HG03469 (cell line): ENCODE data around the gene ARSB.
"Not testable (repeated sequence)": the region's sequence is repeated elsewhere in the genome, so short reads cannot be mapped to it uniquely, and the experiment has no call there.

ENCODE experiments used
- ATAC-seq: cut with Tn5 transposase; IDR thresholded peaks from one replicate; pipeline ENCODE4 v1.9.1; 2021; ENCODE audit warnings: mild to moderate bottlenecking, moderate library complexity, moderate number of reproducible peaks; ENCODE audit not compliant: unreplicated experiment

The ARSB gene

DNA sequence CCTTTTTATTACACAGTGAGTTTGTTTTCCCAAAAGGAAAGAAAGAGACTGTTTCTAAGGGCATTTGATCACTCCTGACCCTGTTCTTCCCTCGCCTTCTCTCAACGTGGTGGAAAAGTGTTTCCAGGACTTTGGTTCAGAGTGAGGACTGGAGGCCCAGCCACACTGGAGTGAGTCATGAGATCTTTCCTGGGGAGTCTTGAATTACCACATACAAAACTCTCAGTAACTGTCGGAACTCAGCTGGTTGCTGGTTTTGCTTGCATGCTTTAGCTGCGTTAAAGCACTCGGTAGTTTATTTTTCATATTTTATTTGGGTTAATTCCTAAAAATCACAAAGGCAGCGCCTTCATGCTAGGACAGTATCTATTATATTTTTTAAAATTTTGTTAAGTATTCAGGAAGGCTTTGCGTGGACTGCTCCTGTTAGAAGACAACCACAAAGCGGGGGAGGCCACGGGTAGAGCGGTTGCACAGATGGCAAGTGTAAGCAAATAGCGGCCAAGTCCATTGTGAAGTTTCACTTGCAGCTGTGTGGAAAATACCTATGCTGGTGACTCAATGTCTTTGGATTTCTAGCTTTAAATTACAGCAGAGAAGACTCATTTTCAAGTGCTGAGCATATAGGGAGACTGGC is 77.7 kb downstream of the ARSB start:
- no peak for ATAC-seq

DNA sequence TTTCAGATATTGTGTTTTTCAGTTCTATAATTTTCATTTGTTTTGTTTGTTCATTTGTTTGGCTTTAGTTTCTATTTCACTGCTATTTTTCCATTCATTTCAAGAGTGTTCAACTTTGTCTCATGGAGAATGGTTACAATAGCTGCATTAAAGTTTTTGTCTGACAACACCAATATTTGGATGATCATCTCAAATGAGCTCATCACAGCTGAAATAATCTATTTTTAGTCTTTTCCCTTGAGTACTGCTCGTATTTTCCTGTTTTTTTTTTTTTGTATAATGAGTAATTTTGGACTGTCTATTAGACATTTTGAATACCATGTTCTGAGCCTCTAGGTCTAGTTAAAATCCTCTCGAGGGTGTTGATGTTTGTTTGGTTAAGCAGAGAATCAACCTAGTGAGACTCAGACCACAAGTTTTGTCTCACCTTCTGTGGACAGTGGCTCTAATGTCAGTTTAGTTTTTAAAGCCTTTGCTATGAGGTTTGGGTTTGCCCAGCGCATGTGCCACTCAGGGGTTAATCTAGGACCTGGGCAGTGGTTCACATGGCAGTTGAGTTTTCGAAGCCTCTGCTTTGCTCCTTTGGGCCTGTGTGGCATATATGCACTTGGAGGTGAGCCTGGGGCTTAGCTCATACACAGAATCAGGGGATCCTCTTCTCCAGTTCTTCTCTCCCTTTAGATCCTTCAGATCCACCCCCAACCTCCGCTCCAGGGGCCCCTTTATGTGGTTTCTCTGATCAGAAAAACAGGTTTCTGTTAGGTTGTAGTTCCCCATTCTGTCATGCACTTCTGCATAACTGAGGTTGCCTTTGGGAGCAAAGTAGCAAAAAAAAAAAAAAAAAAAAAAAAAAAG is 79.8 kb downstream of the ARSB start:
- peak; percentile 39 for ATAC-seq

DNA sequence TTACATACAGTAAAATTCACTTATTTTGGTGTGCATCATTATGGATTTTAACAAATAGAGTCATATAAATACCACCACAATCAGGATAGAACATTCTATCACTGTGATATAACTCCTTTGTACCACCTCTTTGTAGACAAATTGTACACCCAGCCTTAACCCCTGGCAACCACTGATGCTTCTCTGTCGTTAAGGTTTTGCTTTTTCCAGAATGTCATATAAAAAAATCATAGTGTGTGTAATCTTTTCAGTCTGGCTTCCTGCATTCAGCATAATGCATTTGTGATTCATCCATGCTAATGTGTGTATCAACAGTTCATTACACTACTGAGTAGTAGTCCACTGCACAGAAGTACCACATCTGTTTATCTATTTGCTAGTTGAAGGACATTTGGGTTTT is 81.2 kb downstream of the ARSB start:
- no peak for ATAC-seq

DNA sequence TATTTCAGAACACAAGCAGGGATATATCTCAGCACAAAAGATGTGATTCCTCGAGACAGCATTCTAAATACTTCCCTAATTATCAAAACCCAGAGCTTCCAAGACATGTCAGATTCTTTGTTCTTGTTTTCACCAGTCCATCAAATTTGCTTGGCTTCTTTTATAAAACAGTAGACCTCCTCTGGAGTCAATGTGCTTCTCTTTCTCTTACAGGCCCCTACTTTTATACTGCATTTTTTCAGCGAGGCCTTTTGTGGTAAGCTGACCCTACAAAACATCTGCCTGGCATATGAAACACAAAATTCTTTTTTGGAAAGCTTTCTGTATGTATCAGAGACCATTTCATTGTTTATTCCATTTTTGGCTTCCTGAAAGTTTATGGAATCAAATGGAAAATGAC is 81.8 kb downstream of the ARSB start:
- no peak for ATAC-seq

DNA sequence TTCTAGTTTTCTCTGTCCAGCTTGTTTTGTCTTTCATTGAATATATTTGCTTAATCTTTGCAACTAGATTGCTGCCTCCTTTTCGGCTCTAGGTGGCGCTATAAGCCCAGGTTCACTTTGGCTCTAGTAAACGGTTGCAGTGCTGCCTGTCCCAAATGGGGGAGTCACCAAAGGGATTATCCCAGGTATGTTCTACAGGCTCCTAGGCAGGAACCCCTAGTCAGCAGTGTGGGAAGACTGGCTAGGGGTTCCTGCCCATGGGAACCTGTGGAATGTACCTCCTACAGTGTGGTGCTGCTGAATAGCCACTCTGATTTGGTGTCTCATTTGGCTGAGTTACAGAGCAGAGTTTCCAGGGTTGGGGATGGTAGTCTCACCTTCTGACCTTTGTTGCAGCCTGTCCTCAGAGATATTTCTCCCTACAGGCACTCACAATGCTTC is 85.2 kb downstream of the ARSB start:
- no peak for ATAC-seq

DNA sequence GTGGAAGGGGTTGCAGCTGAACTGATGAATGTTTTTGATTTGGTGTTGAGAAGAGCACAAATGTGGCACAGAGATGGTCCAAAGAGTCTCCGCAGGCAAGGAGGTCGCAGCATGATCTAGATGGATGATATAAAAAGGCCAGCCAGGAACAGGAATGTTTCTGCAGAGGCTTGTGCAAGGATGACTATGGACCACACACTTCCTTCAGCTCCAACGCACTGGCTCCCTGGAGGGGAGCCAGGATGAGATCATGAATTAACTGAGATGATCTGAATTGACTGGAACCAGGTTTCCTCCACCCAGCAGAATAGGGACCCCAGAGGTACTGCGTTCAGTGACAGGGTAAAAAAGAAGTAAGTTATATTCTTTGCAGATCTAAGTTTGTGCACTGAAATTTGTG is 89.0 kb downstream of the ARSB start:
- no peak for ATAC-seq

DNA sequence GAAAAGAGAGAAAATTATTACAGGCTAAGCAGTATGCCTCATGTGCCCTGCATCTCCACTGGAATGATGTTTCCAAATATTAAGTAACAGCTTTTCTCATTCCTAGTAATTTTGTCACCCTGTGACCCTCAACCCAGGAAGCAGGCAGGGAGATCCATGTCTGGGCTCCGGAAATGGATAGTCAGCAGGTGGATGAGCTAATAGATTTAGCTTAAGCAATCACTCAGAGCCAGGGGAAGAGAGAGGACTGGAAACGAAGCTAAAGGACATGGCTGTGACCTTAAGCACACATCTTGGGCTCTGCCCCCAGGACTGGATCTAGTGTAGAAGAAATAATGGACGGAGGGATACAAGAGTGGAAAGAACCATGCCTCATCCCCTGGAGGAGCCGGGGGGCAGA is 89.5 kb downstream of the ARSB start:
- no peak for ATAC-seq

DNA sequence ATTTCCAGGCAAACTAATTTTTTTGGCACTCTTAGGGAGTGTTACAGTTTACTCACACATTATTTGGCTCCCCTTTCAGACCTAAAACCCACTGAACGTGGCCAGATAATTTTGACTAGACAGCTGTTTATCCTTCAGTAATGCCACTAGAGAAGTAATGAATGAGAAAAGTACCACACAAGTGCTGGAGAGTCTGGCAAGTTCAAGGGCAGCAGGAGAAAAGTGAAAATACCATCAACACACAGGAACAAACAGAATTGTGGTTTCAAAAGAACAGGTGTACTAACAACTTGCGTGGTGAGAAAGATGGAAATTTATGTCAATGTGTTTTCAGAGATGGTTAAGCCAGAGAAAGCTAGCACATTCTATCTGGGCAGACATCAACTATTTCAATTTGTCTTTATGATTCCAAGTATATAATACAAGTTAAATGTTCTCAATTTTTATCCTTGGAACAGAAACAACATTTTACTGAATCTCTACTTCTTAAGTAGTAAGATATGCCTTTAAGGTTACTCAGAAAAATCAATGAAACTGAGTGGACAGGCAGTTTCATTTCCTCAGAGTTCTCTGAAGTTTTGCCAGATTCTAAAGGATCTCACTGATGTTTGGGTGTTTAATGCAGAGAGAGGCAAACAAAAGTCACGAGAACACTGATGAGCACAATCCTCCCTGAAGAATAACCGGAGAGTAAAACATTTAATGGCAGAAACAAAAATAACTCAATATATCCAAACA is 91.0 kb downstream of the ARSB start:
- ATAC-seq, result no peak

DNA sequence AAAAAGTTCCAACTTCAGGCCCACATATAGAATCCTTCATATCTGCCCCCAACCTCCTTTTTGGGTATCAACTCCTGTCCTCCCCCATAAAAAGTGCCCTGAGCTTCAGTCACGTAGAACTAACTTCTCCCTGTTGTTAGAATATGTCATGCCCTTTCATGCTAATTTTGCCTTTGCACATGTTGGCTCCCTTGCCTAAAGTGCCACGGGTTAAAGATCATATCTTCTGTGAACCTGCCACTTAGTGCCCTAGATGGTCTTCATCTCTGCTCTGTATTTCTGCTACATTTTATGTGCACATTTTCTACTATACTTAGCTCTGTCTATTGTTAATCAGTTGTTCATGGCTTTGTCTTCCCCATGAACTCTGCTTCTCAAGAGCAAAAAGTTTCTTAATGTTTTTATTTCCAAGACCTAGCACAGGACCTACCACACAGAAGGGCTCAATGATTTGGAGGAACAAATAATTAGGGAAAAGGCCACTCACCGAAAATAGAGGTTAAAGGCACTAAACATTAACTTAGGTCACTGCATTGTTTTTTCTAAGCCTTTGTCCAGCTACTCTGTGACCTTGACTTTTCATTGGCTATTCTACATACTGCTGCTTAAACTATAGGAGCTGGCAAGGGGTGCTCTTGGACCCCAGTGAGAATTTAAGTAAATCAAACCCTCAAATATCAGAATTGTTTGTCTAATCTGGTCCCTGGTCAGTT is 94.3 kb downstream of the ARSB start:
- ATAC-seq, result no peak

DNA sequence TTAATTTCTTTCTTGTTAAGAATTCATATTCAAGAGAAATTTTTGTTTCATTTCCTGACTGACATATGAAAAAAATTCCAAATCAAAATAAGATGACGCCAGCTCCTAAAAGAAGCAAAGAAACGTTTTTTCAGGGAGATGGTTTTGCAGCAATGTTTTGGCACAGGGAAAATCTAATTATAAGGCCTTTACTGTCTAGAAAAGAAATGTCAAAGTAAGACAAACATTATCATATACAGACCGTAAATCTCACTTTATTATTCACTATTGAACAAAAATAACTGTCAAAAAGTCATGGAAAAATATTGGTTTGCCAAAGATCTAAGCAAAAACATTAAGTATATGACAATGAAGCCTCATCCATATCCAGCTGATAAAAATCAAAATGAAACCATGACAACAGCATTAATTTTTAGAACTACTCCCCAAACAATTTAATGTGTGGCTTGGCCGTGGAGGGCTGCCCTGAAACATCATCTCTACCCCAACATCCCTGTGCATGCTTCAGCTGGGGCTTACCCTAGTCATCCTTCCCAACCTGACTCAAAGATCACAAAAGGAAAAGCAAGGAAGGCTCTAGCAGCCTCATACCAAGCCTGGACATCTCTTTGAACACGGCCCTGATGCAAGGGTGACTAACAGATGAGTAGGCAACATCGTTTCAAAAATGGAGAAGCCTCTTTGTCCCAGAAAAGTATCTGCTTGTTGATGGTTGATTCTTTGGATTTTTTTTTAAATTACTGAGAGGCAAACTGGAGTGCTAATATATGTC is 95.6 kb downstream of the ARSB start:
- no peak for ATAC-seq

DNA sequence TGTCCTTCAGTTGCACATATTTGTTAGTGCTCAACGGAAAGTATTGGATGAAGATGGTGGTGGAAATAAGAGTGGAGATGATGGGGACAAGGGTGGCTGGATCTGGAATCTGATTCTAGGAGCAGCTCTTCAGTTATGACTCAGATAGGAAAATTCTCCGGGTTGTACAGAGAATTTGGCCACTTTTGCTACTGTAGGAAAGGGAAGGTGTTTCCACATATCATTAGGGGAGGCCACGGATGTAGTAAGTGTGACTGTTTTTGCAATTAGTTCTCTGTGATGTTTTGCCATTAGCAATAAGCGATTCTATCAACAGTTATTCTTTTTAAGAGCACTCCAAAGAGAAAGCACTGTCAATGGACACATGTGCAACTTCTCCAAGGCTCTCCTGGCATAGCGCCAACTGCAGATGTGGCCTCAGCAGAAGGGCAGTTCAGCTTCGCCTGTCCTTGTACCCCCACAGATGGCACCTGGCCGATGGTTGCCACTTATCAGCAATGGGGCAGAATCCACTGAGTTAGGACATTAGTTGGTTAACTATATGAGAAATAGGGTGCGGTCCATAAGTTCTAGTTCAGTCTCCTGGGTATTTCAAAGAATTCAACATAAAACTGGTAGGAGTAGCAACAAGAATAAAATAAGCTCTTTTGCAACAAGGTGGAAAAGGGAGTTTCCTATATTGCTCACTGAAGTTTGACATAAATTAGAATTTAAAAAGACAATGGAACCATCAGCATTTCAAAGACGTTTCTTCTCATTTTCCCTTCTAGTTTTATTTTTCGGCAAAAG is 96.3 kb downstream of the ARSB start:
- ATAC-seq, result no peak

DNA sequence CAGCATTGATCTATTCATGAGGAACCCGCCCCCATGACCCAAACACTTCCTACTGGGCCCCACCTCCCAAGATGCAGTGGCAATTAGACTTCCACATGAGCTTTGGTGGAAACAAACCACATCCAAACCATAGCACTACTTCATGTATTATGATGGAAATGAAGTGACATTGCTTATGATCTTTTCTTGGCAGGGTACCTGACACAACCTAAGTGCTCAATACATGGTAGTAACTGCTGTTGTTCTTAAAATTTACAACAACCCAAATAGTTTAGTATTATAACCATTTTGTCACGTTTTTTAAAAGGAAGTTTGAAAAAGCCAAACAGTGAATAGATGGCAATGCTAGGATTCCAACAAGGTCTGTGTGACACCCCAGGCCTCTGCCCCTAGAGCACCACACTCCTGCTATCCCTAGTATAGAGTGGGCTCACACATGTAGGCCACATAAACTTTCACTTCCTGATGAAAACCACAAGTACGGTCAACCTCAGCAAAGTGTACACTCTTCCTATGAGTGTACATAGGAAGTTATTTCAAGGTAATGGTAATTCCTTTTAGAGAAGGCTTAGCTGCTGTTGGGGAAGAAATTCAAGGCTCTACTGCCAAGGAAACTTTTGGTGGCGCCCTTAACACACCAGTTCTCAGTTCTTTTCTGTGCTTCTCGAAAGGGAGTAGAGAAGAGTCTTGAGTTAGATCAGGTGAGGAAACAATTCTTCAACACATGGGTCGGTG is 97.6 kb downstream of the ARSB start:
- ATAC-seq, result peak; percentile 95

DNA sequence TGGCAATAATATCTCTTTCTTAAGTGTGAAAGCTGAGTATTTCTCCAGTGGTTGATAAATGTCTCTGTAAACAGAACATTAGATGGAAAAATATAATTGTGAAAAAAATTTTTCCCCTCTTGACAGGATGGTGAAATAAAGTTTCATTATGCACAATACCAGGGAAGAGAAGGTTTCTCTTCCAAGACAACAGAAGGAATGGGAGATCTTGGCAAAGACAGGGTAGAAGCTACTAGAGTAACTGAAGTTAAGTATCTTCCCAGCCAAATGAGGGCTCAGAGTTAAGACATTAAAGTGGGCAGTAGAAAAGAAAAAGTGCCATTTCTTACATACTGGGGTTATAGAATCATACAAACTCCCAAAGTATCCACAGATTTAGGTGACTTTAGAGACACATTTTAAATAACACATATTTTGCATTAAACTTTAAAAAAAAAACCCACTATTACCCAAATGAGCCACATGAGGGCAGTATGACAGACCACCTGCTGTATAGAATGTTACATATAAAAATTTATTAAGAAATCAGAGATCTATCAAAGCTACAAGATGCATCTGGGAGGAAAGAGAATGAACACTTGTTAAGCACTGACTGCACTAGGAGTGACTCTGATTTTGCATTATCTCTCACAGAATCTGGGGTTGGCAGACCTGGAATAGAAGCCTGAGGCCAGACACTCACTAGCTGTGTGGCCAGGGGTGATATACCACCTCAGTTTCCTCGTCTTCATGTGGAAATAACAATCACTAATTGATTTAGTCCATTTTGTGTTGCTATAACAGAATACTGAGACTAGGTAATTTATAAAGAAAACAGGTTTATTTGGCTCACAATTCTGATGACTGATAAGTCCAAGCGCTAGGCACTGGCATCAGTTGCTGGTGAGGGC is 98.5 kb downstream of the ARSB start:
- ATAC-seq, result no peak

DNA sequence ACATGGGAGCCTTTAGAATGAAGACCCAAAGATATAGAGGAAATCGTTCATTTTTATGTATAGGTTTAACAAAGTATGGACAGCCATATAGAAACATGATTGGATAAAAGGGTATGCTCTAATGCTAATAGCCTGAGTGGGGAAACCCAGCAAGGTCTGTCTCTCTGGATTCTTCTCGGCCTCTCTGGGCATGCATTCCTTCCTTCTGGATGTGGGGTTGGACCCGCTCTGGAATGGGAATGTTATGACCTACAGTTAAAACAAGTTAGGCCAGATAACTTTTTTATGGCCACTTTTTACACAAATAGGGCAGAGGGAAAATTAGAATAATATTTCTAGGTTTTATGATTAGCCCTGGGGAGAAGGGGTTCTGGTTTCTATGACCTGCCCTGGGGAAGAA is 103.2 kb downstream of the ARSB start:
- no peak for ATAC-seq

DNA sequence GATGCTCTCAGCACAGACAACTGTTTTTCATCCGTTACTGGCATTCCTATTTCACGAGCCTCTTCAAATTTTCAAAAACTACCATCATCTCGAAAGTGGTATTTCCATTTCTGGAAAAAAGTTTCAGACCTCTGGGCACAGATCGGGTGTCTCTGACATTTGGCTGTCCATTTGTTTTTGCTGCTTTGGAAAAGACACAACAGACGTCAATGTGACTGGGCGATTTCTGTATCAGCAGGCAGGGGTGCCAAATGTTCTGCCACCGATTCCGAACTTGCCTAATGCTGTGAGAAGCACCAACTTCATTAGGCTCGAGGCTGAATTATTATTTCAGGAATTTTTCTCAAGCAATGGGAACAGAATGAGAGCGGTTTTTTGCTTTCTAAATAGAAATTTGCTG is 105.6 kb downstream of the ARSB start:
- no peak for ATAC-seq

DNA sequence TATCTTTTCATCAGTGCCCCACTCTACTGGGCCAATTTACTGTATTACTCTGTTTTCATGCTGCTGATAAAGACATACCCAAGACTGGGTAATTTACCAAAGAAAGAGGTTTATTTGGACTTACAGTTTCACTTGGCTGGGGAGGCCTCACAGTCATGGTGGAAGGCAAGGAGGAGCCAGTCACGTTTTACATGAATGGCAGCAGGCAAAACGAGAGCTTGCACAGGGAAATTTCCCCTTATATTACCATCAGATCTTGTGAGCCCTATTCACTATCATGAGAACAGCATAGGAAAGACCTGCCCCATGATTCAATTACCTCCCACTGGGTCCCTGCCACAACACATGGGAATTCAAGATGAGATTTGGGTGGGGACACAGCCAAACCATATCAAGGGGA is 119.0 kb downstream of the ARSB start:
- not testable (repeated sequence) for ATAC-seq

DNA sequence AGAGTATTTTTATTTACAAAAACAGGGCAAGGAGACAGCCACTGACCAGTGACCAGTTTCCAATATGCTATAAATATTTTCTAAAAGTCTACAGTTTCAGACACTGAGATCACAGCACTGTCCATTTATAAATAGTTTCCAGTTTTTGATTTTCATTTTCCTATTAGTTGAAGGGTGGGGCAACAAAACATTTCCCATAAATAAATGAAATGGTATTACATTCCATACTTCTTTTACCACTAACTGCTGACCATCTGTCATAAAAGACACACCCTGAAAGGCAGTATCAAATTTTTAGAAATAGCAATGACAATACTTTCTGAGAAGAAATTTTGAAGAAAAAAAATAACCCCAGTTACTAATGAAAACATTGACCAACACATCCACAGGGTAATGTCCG is 126.7 kb downstream of the ARSB start:
- ATAC-seq, result no peak

DNA sequence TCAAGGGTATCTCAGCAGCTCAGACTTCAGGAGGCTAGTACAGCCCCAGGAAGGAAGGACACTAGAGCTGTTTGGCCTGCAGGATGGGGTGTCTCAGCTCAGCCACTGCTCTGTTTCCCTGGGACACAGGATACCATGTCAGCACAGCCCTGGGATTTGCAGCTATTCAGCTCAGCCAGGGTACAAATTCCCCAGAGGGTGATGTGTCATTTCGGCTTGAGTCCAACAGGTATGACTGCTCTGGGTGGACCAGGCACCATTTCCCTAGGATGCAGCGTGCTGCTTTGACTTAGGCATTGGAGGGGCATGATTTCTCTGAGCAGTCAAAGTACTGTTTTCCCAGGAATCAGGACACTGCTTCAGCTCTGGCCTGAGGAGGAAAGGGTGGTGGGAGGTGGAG is 130.1 kb downstream of the ARSB start:
- ATAC-seq, result no peak
